Smooth muscle cell (in vitro differentiated cells): ENCODE data around the gene TBC1D5. TPM values are rescaled to one million over a fixed set of nuclear protein-coding genes. Genes with fewer than 3 reads are reported as not detected.

Source experiments
- DNase-seq: peaks from one replicate; lab custom pipeline; 2025; ENCODE audit not compliant: unreplicated experiment; lab: John Stamatoyannopoulos, UW
- H2AFZ ChIP-seq: fragments of 200-600 bp; sonication (generic); 2 replicates; pipeline ENCODE4 v1.6.0; 2016; ENCODE audit warnings: antibody characterized with exemption, low read depth, mild to moderate bottlenecking
- H3F3A ChIP-seq: fragments of 200-600 bp; sonication (generic); 2 replicates; pipeline ENCODE4 v1.6.0; 2017; ENCODE audit warnings: antibody characterized with exemption, low read depth
- H3K27ac ChIP-seq: fragments of 200-600 bp; sonication (generic); 2 replicates; pipeline ENCODE4 v1.5.1; 2016; ENCODE audit warnings: low read depth, mild to moderate bottlenecking
- H3K27me3 ChIP-seq: fragments of 200-600 bp; sonication (generic); 2 replicates; pipeline ENCODE4 v1.6.1; 2016; ENCODE audit warnings: low read depth, mild to moderate bottlenecking
- H3K36me3 ChIP-seq: fragments of 200-600 bp; sonication (generic); 2 replicates; pipeline ENCODE4 v1.5.1; 2016; ENCODE audit warnings: low read depth
- H3K4me1 ChIP-seq: fragments of 200-600 bp; sonication (generic); 2 replicates; pipeline ENCODE4 v1.5.1; 2016; ENCODE audit warnings: low read depth
- H3K4me2 ChIP-seq: fragments of 200-600 bp; sonication (generic); 2 replicates; pipeline ENCODE4 v1.6.0; 2016; ENCODE audit warnings: mild to moderate bottlenecking
- H3K4me3 ChIP-seq: fragments of 200-600 bp; sonication (generic); 2 replicates; pipeline ENCODE4 v1.5.1; 2016; ENCODE audit warnings: mild to moderate bottlenecking
- H3K79me2 ChIP-seq: fragments of 200-600 bp; sonication (generic); 2 replicates; pipeline ENCODE4 v1.6.0; 2016; ENCODE audit warnings: low read depth, mild to moderate bottlenecking
- H3K9ac ChIP-seq: fragments of 200-600 bp; sonication (generic); 2 replicates; pipeline ENCODE4 v1.6.0; 2016; ENCODE audit warnings: low read depth
- H3K9me3 ChIP-seq: fragments of 200-600 bp; sonication (generic); replicated peaks from 2 replicates; pipeline ENCODE4 v1.5.1; 2016; ENCODE audit warnings: low read depth
- H4K20me1 ChIP-seq: fragments of 200-600 bp; sonication (generic); 2 replicates; pipeline ENCODE4 v1.6.0; 2016; ENCODE audit warnings: low read depth
- WGBS: methylation state at CpG from one replicate; pipeline ENCODE4 v1.1.7; 2016; ENCODE audit warnings: low lambda C conversion rate; 5-methylcytosine and 5-hydroxymethylcytosine counted together
- polyA plus RNA-seq: library from polyadenylated mRNA; unstranded; fragments of >200 nt; fragmentation: Nextera tagmentation; extraction: Ambion mirVana; gene quantifications from 2 replicates; pipeline ENCODE4 v1.2.1, GENCODE V29; 2016
- total RNA-seq: library from RNA; depleted of rRNA; stranded (reverse); fragments of >200 nt; gene quantifications from 2 replicates; pipeline ENCODE4 v1.2.3, GENCODE V29; 2014
- TF ChIP-seq, protein P1 (sequence below): fragments of 200-600 bp; sonication (generic); IDR thresholded peaks from 2 replicates; pipeline ENCODE4 v1.5.1; 2017; ENCODE audit warnings: borderline replicate concordance, mild to moderate bottlenecking, antibody characterized with exemption; ENCODE audit not compliant: insufficient read depth, poor library complexity, severe bottlenecking

TBC1D5 gene
- total and polyA plus RNA-seq, 2 experiments from 2014 or later: 14.6 to 35.3 TPM

DNA sequence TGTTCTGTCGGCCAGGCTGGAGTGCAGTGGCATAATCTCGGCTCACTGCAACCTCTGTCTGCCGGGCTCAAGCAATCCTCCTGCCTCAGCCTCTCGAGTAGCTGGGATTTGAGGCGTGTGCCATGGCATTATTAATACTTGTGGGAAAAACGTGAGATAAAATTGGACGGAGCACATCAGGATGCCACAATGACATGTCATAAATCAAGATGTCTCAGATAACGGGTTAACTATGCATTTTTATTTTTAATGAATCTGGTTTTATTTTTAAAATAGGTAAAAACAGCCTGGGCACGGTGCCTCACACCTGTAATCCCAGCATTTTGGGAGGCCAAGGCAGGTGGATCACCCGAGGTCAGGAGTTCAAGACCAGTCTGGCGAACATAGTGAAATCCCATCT, 212.8 kb downstream of the TBC1D5 start:
- Histone ChIP-seq H3K4me3 (no peak overlapping the region), H3K9me3 (no peaks in the 10 kb centered on the region), H2AFZ (no peak overlapping the region), H4K20me1 (peaks cover 10% of the 10 kb centered on the region), H3K4me2 (no peak overlapping the region), H3K79me2 (no peaks in the 10 kb centered on the region), H3K9ac (no peak overlapping the region), H3K4me1 (no peaks in the 10 kb centered on the region), H3K27ac (no peak overlapping the region), H3K27me3 (no peaks in the 10 kb centered on the region), H3F3A (no peaks in the 10 kb centered on the region), H3K36me3 (no peaks in the 10 kb centered on the region)
- TF ChIP-seq, protein P1, sequence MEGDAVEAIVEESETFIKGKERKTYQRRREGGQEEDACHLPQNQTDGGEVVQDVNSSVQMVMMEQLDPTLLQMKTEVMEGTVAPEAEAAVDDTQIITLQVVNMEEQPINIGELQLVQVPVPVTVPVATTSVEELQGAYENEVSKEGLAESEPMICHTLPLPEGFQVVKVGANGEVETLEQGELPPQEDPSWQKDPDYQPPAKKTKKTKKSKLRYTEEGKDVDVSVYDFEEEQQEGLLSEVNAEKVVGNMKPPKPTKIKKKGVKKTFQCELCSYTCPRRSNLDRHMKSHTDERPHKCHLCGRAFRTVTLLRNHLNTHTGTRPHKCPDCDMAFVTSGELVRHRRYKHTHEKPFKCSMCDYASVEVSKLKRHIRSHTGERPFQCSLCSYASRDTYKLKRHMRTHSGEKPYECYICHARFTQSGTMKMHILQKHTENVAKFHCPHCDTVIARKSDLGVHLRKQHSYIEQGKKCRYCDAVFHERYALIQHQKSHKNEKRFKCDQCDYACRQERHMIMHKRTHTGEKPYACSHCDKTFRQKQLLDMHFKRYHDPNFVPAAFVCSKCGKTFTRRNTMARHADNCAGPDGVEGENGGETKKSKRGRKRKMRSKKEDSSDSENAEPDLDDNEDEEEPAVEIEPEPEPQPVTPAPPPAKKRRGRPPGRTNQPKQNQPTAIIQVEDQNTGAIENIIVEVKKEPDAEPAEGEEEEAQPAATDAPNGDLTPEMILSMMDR: no peak
- DNase-seq: no peak
- 93% methylated on average over 11 of the region's 11 CpGs for WGBS

DNA sequence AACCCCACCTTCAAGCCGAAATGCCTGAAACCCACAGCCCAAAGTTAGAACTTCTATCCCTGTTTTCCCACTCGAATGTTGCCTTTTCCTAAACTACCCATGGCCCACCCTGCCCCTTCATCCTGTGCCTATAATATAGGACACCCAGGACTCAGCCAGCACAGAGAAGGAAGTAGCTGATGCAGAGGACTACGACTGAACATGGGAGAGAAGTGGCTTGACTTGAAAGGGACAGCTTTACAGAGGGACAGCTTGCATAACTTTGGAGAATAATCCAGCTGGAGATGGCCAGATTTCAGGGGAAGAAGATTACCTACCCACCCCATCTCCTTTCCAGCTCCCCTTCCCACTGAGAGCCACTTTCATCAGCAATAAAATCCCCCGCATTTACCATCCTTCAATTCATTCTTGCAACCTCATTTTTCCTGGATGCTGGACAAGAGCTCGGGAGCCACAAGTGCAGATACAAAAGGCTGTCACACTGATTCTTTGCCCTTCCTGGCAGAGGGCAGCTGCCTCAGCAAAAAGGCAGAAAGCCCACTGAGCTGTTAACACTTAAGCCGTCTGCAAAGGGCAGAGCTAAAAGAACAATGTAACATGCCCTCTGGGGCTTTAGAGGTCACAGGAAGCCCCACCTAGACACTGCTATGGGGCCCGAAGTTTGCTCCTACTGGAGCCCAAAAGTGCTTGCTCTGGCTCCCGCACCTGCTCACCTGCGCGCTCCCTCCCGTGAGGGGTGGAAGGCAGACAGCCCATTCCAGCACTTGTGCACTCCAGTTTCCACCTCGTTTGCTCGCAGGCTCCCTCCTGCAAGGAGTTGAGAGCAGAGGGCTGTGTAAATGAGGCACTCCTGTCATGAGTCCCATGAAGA, 224.0 kb downstream of the TBC1D5 start:
- Histone ChIP-seq H3K27me3 (no peaks in the 10 kb centered on the region), H3K9me3 (no peaks in the 10 kb centered on the region), H3K4me3 (no peak overlapping the region), H3F3A (no peaks in the 10 kb centered on the region), H2AFZ (no peak overlapping the region), H3K9ac (no peak overlapping the region), H3K27ac (no peak overlapping the region), H4K20me1 (peaks cover 19% of the 10 kb centered on the region), H3K36me3 (no peaks in the 10 kb centered on the region), H3K4me2 (no peak overlapping the region), H3K79me2 (no peaks in the 10 kb centered on the region), H3K4me1 (no peaks in the 10 kb centered on the region)
- no peak for DNase-seq
- TF ChIP-seq, protein P1: no peak
- WGBS: 87% methylated on average over 13 of the region's 13 CpGs

DNA sequence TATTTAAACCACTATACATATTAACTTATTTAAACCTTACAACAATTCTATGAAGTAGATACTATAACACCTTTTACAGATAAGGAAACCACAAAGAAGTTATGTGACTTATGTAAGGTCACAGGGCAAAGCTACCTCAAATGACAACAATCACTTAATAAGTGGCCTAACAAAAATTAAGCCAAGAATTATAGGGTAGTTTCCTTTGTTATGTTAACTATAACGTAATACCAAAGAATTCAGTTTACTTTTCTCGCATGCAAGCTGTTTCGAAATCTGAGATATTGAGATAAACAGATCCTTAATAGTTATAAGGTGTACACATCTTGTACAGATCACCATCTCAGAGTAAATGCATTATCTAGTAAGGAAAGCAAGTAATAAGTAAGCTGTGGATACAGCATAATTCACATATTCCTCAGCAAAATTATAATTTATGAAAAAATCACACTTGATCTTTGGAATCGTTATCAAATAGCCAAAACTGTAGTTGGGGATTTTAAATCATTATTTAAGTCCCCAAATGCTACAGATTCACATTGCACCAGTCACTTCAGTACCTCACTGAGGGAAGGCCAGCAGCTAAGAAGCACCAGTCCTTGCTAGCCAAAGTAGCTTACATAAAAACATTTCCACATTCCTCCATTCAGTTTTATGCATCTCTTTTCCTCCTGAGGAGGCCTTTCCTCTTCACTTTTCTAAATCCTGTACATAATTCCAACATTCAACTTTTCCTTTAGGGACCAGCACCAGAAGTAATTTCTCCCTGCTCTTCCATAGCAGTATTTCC, 226.8 kb downstream of the TBC1D5 start:
- Histone ChIP-seq H3K36me3 (no peaks in the 10 kb centered on the region), H3K9ac (no peak overlapping the region), H4K20me1 (peaks cover 12% of the 10 kb centered on the region), H2AFZ (no peak overlapping the region), H3K79me2 (no peaks in the 10 kb centered on the region), H3K27me3 (no peaks in the 10 kb centered on the region), H3K4me1 (no peaks in the 10 kb centered on the region), H3K4me3 (no peak overlapping the region), H3K4me2 (no peak overlapping the region), H3K9me3 (no peaks in the 10 kb centered on the region), H3K27ac (no peak overlapping the region), H3F3A (no peaks in the 10 kb centered on the region)
- 90% methylated on average over 4 of the region's 4 CpGs for WGBS
- TF ChIP-seq, protein P1: no peak
- DNase-seq: no peak
